HepG2 (cell line): ENCODE results near the gene SETD1B. TPM values are rescaled to one million over a fixed set of nuclear protein-coding genes. Genes with fewer than 3 reads are reported as not detected.

ENCODE experiments used
- CEBPG ChIP-seq: IDR thresholded peaks from 2 replicates; pipeline ENCODE4 v1.6.1; 2016
- CHCHD3 ChIP-seq: sonication (generic); formaldehyde crosslinking; IDR thresholded peaks from 2 replicates; pipeline ENCODE4 v1.8.0; 2022; ENCODE audit warnings: mild to moderate bottlenecking, missing genetic modification reagents, moderate library complexity
- CREM ChIP-seq, 2 experiments: sonication (generic) in 1 of 2; formaldehyde crosslinking in 1 of 2; IDR thresholded peaks; 2 replicates each; pipeline versions ENCODE4 v1.4.0 to v1.6.1; 2016 to 2020; ENCODE audit warnings: antibody characterized with exemption in 1 of 2, mild to moderate bottlenecking in 1 of 2, missing genetic modification reagents in 1 of 2
- DNMT3B ChIP-seq: conservative IDR thresholded peaks from 2 replicates; pipeline ENCODE4 v1.6.1; 2016; ENCODE audit warnings: missing biosample characterization, control low read depth
- EP300 ChIP-seq, 3 experiments: sonication (generic) in 1 of 3; formaldehyde crosslinking in 1 of 3; IDR thresholded peaks; 2 replicates each; pipeline versions ENCODE4 v1.5.1 to v1.6.1; 2011 to 2020; ENCODE audit warnings: low read depth in 2 of 3, low read length in 2 of 3, borderline replicate concordance in 1 of 3, improper control_type of control experiment in 1 of 3, mild to moderate bottlenecking in 1 of 3, missing genetic modification reagents in 1 of 3, moderate library complexity in 1 of 3
- ETV6 ChIP-seq: sonication (generic); formaldehyde crosslinking; conservative IDR thresholded peaks from 2 replicates; pipeline ENCODE4 v1.4.0; 2020; ENCODE audit warnings: missing genetic modification reagents
- EZH2 ChIP-seq: conservative IDR thresholded peaks from 2 replicates; pipeline ENCODE4 v1.6.1; 2012; ENCODE audit warnings: mild to moderate bottlenecking, low read depth, low read length, moderate library complexity
- FLYWCH1 ChIP-seq: sonication (generic); formaldehyde crosslinking; IDR thresholded peaks from 2 replicates; pipeline ENCODE4 v1.8.1; 2023; ENCODE audit warnings: mild to moderate bottlenecking, missing genetic modification reagents
- MIXL1 ChIP-seq: IDR thresholded peaks from 2 replicates; pipeline ENCODE4 v1.6.1; 2016
- STAG1 ChIP-seq: sonication (generic); formaldehyde crosslinking; IDR thresholded peaks from 2 replicates; pipeline ENCODE4 v1.4.0; 2020; ENCODE audit warnings: missing genetic modification reagents
- YY1 ChIP-seq: IDR thresholded peaks from 2 replicates; pipeline ENCODE4 v1.6.1; 2011; ENCODE audit warnings: low read length, low read depth, moderate library complexity, mild to moderate bottlenecking; ENCODE audit not compliant: insufficient read depth, insufficient replicate concordance
- ZNF12 ChIP-seq: sonication (generic); formaldehyde crosslinking; IDR thresholded peaks from 2 replicates; pipeline ENCODE4 v1.5.0; 2020; ENCODE audit warnings: missing genetic modification reagents
- ZNF160 ChIP-seq: sonication (generic); formaldehyde crosslinking; IDR thresholded peaks from 2 replicates; pipeline ENCODE4 v1.8.0; 2022; ENCODE audit warnings: mild to moderate bottlenecking, inconsistent platforms, missing genetic modification reagents
- ZNF451 ChIP-seq: sonication (generic); formaldehyde crosslinking; IDR thresholded peaks from 2 replicates; pipeline ENCODE4 v1.5.0; 2020; ENCODE audit warnings: mild to moderate bottlenecking, missing genetic modification reagents
- ZNF572 ChIP-seq: sonication (generic); formaldehyde crosslinking; IDR thresholded peaks from 2 replicates; pipeline ENCODE4 v1.5.1; 2020; ENCODE audit warnings: mild to moderate bottlenecking, missing genetic modification reagents
- polyA plus RNA-seq, 8 experiments: library from polyadenylated mRNA; depleted of rRNA in 3 of 8; stranded (reverse) in 7 of 8; unstranded in 1 of 8; fragments of >200 nt; fragmentation: Illumina TruSeq in 4 of 8; extraction: Trizol in 4 of 8; gene quantifications; 2 replicates each; pipeline versions ENCODE4 v1.2.1 to v1.2.3, GENCODE V29; 2011 to 2016; ENCODE audit warnings: low read depth in 4 of 8, missing spikeins in 1 of 8, mixed read lengths in 1 of 8; ENCODE audit not compliant: insufficient read depth in 1 of 8
- total RNA-seq, 5 experiments: library from RNA; depleted of rRNA; stranded (reverse); fragments of >200 nt; fragmentation: Illumina TruSeq; extraction: Trizol; gene quantifications; 2 replicates each; pipeline ENCODE4 v1.2.3, GENCODE V29; 2016; ENCODE audit warnings: low read depth in 1 of 5
- TF ChIP-seq, protein P1 (sequence below): sonication (generic); formaldehyde crosslinking; IDR thresholded peaks from 2 replicates; pipeline ENCODE4 v1.4.0; 2020; ENCODE audit warnings: missing genetic modification reagents, mild to moderate bottlenecking, borderline replicate concordance
- TF ChIP-seq, protein P2 (sequence below): IDR thresholded peaks from 2 replicates; pipeline ENCODE4 v1.6.1; 2016; ENCODE audit warnings: low read depth, control low read depth
- TF ChIP-seq, protein P3 (sequence below): sonication (generic); formaldehyde crosslinking; IDR thresholded peaks from 2 replicates; pipeline ENCODE4 v1.4.0; 2020; ENCODE audit warnings: missing genetic modification reagents
- TF ChIP-seq, protein P4 (sequence below): sonication (generic); formaldehyde crosslinking; IDR thresholded peaks from 2 replicates; pipeline ENCODE4 v1.5.1; 2020; ENCODE audit warnings: missing genetic modification reagents, mild to moderate bottlenecking, borderline replicate concordance

Gene SETD1B
- total and polyA plus RNA-seq, 2 of the 13 experiments (the other 11 are each of a cell fraction or from before 2014, with no cell fraction given), result 1.1 to 1.4 TPM

DNA sequence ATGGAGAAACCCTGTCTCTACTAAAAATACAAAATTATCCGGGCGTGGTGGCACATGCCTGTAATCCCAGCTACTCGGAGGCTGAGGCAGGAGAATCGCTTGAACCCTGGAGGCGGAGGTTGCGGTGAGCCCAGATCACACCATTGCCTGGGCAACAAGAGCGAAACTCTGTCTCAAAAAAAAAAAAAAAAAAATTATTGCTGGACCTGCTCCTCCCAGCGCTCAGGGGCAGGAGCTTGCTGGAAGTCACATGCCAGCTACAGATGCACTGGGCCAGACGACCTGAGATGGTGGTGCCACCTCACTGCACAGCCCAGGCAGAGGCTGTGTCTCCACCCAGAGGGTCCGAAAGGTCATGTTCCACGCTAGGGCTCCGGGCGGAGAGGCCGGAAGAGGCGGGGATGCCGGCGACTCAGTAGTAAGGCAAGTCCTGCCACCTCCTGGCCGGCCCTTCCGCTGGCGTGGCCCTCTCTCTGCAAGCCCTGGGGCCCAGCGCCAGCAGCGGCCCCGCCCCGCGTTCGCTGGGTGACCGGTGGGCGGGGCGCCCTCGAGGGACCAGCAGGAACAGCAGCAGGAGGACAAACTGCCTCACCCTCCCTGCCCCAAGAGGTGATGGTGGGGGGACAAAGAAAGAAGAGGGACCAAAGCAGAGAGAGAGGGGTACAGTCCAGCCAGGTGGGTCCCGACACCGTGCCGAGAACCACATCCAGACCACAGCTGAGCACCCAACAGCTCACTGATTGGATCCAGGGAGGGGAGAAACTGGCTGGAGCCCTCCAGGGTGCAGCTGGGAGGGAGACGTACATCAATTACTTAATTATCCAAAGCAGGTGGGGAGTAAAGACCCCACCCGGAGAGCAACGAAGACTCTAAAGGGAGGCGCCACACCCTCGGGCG, 6.7 kb upstream of the SETD1B start (continued):
- TF ChIP-seq CEBPG (peak; percentile 71), ZNF12 (CRISPR knock-in tag) (peak; percentile 44; the same call in 1 of the 2 replicates), ZNF451 (CRISPR knock-in tag) (no peak), ZNF160 (CRISPR knock-in tag) (no peak), YY1 (peak; percentile 79), EP300 (IDR thresholded peaks at IDR 0.05; ENCODE audit: low read depth in 2 of 2, low read length in 2 of 2) (peak; percentile 29 to 55; a peak in 3 of 4 replicates), EP300 (CRISPR knock-in tag; IDR thresholded peaks at IDR 0.05; ENCODE audit: borderline replicate concordance) (peak; percentile 53; the same call in 1 of the 2 replicates), DNMT3B (no peak), CREM (IDR thresholded peaks at IDR 0.05) (peak; percentile 18; the same call in 1 of the 2 replicates), CREM (CRISPR knock-in tag; IDR thresholded peaks at IDR 0.05) (no peak), EZH2 (no peak), STAG1 (CRISPR knock-in tag) (peak; percentile 23; the same call in 1 of the 2 replicates), ETV6 (CRISPR knock-in tag) (no peak), CHCHD3 (CRISPR knock-in tag) (no peak), FLYWCH1 (CRISPR knock-in tag) (no peak; the same call in 1 of the 2 replicates), MIXL1 (0 out of 2 replicates have a peak, but pooled peaks have one; percentile 19), ZNF572 (no peak)
- TF ChIP-seq, protein P1, sequence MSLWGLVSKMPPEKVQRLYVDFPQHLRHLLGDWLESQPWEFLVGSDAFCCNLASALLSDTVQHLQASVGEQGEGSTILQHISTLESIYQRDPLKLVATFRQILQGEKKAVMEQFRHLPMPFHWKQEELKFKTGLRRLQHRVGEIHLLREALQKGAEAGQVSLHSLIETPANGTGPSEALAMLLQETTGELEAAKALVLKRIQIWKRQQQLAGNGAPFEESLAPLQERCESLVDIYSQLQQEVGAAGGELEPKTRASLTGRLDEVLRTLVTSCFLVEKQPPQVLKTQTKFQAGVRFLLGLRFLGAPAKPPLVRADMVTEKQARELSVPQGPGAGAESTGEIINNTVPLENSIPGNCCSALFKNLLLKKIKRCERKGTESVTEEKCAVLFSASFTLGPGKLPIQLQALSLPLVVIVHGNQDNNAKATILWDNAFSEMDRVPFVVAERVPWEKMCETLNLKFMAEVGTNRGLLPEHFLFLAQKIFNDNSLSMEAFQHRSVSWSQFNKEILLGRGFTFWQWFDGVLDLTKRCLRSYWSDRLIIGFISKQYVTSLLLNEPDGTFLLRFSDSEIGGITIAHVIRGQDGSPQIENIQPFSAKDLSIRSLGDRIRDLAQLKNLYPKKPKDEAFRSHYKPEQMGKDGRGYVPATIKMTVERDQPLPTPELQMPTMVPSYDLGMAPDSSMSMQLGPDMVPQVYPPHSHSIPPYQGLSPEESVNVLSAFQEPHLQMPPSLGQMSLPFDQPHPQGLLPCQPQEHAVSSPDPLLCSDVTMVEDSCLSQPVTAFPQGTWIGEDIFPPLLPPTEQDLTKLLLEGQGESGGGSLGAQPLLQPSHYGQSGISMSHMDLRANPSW (CRISPR knock-in tag), result no peak
- TF ChIP-seq, protein P2, sequence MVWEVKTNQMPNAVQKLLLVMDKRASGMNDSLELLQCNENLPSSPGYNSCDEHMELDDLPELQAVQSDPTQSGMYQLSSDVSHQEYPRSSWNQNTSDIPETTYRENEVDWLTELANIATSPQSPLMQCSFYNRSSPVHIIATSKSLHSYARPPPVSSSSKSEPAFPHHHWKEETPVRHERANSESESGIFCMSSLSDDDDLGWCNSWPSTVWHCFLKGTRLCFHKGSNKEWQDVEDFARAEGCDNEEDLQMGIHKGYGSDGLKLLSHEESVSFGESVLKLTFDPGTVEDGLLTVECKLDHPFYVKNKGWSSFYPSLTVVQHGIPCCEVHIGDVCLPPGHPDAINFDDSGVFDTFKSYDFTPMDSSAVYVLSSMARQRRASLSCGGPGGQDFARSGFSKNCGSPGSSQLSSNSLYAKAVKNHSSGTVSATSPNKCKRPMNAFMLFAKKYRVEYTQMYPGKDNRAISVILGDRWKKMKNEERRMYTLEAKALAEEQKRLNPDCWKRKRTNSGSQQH (CRISPR knock-in tag), result no peak
- TF ChIP-seq, protein P3, sequence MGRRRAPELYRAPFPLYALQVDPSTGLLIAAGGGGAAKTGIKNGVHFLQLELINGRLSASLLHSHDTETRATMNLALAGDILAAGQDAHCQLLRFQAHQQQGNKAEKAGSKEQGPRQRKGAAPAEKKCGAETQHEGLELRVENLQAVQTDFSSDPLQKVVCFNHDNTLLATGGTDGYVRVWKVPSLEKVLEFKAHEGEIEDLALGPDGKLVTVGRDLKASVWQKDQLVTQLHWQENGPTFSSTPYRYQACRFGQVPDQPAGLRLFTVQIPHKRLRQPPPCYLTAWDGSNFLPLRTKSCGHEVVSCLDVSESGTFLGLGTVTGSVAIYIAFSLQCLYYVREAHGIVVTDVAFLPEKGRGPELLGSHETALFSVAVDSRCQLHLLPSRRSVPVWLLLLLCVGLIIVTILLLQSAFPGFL (CRISPR knock-in tag), result no peak
- TF ChIP-seq, protein P4, sequence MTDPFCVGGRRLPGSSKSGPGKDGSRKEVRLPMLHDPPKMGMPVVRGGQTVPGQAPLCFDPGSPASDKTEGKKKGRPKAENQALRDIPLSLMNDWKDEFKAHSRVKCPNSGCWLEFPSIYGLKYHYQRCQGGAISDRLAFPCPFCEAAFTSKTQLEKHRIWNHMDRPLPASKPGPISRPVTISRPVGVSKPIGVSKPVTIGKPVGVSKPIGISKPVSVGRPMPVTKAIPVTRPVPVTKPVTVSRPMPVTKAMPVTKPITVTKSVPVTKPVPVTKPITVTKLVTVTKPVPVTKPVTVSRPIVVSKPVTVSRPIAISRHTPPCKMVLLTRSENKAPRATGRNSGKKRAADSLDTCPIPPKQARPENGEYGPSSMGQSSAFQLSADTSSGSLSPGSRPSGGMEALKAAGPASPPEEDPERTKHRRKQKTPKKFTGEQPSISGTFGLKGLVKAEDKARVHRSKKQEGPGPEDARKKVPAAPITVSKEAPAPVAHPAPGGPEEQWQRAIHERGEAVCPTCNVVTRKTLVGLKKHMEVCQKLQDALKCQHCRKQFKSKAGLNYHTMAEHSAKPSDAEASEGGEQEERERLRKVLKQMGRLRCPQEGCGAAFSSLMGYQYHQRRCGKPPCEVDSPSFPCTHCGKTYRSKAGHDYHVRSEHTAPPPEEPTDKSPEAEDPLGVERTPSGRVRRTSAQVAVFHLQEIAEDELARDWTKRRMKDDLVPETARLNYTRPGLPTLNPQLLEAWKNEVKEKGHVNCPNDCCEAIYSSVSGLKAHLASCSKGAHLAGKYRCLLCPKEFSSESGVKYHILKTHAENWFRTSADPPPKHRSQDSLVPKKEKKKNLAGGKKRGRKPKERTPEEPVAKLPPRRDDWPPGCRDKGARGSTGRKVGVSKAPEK (CRISPR knock-in tag), result no peak
